HG03342 (cell line): Measurements from ENCODE around the gene ZNF141.
"Not testable (repeated sequence)": the region's sequence is repeated elsewhere in the genome, so short reads cannot be mapped to it uniquely, and the experiment has no call there.

Experiments used
- ATAC-seq: cut with Tn5 transposase; IDR thresholded peaks from one replicate; pipeline ENCODE4 v1.9.1; 2021; ENCODE audit warnings: mild to moderate bottlenecking, moderate library complexity; ENCODE audit not compliant: unreplicated experiment

Gene ZNF141

DNA sequence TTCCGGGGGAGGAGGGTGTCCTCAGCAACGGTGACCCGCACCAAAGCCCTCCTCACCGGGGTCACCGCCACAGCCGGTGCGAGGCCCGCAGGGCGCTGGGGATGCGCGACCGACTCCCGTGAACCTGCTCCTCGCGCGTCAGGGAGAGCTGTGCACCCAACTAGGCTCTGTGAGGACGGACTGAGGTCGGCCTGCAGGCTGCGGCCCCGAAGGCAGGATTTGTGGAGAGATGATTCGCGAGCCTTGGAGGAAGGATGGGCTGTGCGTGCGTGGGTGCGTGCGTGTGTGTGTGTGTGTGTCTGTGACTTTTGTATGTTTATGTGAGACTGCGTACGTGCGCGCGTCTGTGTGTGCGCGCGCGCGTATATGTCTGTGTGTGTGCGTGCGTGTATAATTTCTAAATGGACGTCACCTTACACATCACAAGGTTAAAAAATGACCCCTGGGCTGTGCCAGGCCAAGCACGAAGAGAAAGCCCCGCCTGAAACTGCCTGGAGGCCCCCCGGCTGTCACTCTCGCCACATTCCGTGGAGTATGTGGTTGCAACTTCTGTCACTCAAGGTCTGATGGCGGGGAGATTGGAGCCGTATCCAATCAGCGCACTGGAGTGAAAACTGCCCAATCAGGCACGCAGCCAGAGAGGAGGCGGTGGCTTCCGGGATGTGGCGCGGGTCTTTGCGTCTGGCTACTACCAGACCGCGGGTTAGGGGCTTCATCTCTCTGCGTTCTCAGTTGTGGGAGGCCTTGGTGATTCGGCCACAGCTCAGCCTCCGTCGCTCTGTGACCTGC is at the start of gene ZNF141:
ZNF141 (plus strand) TSS at position 672 of the 789 bp plus-strand sequence. CDS start 170 bp downstream, outside the sequence.
- ATAC-seq, result peak; percentile 95

DNA sequence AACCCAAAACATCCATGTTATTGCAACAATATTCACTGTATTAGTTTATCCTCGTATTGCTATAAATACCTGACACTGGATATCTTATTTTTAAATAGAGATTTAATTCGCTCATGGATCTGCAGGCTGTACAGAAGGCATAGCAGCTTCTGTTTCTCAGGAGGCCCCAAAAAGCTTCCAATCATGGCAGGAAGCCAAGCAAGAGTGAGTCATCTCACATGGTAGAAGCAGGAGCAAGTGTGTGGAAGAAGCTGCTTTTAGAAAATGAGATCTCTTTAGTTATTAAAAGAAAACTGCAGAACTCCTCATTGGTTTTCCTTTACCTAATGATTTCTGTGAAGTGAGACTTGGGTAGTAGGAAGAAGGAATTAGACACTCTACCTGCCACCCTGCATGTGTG is 48.7 kb upstream of the ZNF141 start:
- no peak for ATAC-seq

GRCh38 chr4:294732-295131 is 42.9 kb upstream of the ZNF141 start:
- ATAC-seq, result no peak

DNA sequence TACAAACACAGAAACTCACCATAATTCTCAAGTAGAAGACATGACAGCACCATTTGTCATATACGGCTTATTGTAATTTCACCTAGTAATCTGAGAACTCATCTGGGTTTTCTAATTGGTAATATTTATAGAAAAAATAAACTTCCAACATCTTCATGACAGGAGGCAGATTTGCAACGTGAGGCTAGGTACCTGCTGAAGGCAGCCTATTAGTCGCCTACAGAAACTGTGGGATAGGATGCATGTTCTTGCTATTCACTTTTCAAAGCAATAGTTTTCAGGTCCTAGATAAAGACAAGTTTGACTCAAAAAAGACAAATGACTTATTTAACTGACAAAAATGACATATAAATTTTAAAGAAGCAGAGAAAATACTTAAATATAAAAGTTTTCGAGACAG is 35.2 kb upstream of the ZNF141 start:
- ATAC-seq, result no peak

- ATAC-seq, result not testable (repeated sequence)
Measured at GRCh38 chr4:304516-304915, 33.1 kb upstream of the ZNF141 start.

DNA sequence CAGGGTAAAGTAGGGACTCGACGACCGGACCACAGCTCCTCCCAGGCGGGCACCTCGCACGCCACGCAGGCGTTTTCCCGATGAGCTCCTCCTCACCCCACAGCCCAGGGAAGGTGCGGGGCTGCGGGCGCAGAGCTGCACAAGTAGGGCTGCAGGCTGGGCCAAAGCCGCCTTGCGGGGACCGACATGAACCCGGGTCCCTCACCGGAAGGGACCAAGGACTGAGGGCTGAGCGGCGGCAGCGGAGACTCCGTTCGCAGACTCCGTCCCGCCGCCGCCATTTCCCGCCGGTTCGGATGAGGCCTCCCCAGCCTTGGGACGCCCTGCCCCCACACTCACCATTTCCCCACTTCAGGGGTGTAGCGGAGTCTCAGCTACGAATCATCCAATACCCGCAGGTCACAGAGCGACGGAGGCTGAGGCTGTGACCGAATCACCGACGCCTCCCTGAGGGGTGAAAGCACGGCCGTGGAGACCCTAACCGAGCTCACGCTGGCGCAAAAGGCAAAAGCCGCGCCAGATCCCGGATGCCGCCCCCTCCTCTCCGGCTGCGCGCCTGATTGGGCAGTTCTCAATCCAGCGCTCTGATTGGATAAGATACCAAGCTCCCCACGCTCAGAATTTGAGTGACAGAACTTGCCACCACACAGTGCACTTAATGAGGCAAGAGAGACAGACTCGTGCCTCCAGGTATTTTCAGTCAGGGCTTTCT is 32.5 kb upstream of the ZNF141 start, which contains the start of gene ZNF732:
ZNF732 (minus strand) TSS at position 506 of the 712 bp plus-strand sequence; CDS start at position 342, 164 bp downstream.
- no peak for ATAC-seq

DNA sequence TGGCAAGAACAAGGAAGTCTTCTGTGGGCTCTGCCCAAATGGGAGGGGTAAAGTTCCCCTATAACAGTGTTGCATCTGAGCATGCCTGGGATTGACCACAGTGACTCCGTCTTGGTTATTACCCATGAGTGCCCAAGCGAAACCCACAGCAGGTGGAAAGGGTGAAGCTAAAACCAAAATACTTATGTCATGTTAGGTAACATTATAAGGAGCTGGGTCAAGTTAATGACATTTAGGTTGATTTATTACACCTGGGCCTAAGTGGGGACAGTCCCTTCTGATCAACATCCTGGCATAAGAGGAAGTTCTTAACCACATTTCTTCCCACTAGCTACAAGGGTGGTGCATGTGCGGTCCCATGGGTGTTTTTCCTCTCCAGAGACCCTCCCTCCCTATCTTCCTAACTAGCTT is 31.1 kb upstream of the ZNF141 start:
- ATAC-seq, result peak; percentile 55

GRCh38 chr4:309807-310206 is 27.8 kb upstream of the ZNF141 start:
- ATAC-seq, result no peak

DNA sequence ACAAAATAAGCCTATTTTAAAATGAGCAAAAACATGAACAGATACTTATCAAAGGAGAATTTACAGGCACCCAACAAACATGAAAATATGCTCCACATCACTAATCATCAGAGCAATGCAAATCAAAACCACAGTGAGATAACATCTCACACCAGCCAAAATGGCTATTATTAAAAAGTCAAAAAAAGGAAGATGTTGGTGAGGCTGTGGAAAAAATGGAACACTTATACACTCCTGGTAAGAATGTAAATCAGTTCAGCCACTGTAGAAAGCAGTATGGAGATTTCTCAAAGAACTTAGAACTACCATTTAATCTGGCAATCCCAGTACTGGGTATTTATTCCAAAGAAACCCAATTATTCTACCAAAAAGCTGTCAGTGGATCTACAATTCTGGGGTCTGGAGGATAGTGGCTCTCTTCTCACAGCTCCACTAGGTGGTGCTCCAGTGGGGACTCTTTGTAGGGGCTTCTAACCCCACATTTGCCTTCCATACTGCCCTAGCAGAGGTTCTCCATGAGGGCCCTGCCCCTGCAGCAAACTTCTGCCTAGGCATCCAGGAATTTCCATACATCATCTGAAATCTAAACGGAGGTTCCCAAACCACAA is 23.2 kb upstream of the ZNF141 start:
- ATAC-seq, result no peak

GRCh38 chr4:328729-329128 is 8.9 kb upstream of the ZNF141 start:
- ATAC-seq, result no peak

GRCh38 chr4:335515-335914 is 2.1 kb upstream of the ZNF141 start:
- ATAC-seq, result no peak

- no peak for ATAC-seq
Measured at GRCh38 chr4:336099-336892, 1.3 kb upstream of the ZNF141 start.

DNA sequence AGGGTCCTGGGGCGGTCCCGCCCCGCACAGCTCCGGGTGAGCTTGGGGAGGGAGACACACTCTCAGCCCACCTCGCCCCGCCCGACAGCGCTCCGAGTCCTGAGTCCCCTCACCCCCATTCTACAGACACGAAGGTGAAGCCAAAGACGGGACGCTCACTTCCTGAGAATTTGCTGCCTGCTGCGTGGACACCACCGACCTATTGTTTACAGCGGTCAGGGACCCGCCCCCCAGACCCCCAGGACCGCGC is 796 bp upstream of the ZNF141 start:
- ATAC-seq, result peak; percentile 9

GRCh38 chr4:337932-338758 is 531 bp downstream of the ZNF141 start:
- ATAC-seq, result peak; percentile 33

DNA sequence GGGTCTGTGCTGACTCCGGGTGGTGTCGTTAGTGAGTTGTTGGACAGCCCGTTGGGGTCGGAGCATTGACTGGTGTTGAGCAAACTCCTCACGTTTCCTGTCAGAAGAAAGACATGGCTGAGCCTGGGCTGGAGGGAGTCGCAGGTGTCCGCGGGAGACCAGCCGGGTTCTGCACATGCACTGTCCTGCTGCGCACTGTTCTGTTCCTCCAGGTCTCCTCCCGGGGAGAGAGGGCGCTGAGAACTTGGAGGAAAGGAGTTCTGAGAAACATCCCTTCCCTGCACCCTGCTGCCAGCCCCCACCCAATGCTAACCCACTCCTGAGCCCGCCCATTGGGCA is 1.1 kb downstream of the ZNF141 start:
- no peak for ATAC-seq

GRCh38 chr4:340011-340410 is 2.4 kb downstream of the ZNF141 start:
- ATAC-seq, result no peak

- ATAC-seq, result no peak
Measured at GRCh38 chr4:373062-373839, 35.6 kb downstream of the ZNF141 start.

GRCh38 chr4:374298-375160 is 36.9 kb downstream of the ZNF141 start:
- no peak for ATAC-seq
